CD4-positive, alpha-beta T cell treated with Interleukin-17A for 1 hour (primary cell): ENCODE results near the gene SUB1.
"Not testable (repeated sequence)": the region's sequence is repeated elsewhere in the genome, so short reads cannot be mapped to it uniquely, and the experiment has no call there.

Source experiments
- DNase-seq: peaks from one replicate; pipeline ENCODE4 v3.0.0-alpha.2; 2020

Gene SUB1

DNA sequence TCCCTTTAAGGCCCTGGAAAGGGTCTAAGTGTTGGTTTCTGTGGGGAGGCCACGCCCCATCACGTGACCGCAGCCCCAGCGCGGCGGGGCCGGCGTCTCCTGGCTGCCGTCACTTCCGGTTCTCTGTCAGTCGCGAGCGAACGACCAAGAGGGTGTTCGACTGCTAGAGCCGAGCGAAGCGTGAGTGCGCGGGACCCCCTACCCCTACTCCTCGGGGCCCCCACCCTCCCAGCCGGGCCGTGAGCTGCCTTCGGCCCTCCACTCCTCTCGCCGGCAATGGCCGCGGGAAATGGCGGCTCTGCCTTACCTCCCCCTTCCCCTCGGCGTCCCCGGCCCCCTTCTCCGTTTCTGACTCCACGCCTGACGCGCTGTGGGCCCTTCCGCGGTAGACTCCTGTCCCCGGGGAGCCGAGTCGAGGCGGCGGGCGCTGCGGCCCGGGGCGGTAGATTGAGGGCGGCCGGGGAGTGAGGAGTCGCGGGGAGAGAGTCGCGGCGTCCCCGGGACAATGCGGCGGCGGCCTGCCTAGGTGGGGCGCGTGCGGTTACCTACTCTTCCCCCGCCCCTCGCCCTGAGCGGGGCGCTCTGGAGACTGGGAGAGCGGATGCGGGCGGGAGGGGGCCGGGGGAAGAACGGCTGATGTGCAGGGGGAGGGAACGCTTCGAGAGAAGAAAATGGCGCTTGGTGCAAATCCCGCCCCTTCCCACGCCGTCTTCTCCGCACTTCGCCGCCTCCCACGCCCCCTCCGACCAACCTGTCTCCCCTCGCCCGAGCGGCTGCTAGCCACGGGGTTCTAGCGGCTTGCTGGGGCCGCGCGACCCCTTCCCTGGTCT lies at the start of gene SUB1:
Gene SUB1, plus strand, starts transcription at position 112 of the 830 bp plus-strand sequence. CDS start 2,956 bp downstream, outside the sequence.
- peak; percentile 94 for DNase-seq

DNA sequence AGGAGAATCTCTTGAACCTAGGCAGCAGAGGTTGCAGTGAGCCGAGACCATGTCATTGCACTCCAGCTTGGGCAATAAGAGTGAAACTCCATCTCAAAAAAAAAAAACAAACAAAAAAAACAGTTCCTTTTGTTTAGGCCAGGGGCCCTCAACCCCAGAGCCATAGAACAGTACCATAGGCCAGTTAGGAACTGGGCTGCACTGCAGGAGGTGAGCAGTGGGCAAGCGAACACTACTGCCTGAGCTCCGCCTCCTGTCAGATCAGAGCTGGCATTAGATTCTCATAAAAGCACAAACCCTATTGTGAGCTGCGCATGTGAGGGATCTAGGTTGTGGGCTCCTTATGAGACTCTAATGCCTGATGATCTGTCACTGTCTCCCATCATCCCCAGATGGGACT lies 49.1 kb upstream of the SUB1 start:
- no peak for DNase-seq

DNA sequence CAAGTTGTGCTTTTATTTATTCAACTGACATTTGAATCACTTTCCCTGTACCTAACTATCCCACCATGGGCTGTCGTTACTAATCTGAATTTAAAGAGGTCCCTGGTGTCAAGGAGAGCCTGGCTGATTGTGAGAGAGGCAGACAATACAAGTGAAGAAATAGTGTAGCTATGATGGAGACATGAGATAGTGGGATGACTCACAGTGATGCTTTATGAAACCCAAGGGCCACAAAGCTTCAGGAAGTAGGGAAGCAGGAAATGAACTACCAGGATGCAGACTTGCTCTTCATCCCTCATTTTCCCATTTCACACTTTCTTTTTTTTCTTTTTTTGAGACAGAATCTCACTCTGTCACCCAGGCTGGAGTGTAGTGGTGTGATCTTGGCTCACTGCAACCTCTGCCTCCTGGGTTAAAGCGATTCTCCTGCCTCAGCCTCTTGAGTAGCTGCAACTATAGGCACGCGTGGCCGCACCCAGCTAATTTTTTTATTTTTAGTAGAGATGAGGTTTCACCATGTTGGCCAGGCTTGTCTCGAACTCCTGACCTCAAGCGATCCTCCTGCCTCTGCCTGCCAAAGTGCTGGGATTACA lies 47.8 kb upstream of the SUB1 start:
- peak; percentile 35 for DNase-seq

DNA sequence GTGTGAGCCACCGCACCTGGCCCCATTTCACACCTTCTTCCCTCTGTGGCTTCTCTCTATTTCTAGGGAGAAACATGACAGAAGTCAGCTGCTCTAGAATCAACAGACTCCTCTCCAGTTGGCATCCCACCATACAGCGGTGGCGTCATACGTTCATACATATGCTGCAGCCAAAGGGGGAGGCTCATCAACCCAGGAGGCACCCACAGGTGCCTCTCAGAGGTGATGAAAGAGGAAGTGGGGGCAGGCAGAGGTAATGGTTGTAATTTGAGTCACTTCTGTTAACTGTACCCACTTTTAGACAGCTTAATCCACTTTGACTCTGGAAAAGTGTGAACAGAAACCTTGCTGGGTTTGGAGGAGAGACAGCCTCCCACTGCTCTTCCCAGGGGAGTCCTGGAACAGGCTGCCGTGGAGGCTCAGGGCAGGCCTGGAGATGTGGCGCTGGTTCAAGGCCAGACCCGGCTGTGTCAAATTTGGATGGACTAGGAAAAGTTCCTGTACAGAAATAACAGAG lies 47.3 kb upstream of the SUB1 start:
- DNase-seq: peak; percentile 57

DNA sequence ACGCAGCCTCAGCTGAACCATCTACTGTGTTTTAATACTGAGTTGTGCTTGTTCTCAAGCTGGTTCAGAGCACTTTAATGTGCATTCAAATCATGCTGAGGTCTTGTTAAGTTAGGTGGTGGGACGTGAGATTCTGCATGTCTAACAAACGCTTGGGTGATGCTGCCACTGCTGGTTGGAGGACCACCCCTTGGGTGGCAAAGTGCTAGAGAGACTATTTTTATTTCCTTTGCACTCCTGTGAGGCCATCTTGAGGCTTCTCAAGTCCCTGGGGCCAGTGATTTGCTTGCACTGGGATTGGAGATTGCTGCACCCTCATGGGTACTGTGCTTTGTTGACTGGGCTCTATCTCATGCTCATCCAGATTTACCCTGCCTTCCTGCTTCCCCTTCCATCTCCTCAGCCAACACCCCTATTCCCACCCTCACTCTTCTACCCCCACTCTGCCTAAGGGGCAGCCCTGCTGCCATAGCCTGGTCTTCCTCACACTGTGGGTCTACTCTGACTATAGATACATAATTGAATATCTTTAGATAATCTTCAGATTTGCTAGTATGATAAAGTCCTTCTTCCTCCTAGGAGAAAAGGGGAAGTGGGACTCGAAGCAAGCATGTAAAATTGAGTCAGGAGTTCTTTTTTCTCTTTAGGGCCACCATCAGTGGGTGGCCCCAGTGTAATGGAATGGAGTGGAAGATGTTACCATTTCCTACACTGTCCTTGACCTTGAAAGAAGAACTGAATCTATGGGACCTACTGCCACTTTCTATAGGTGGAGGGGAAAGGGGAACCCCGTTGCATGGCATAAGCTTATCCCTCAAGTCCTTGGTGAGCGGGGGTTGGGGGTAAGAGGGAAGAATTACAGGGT lies 45.1 kb upstream of the SUB1 start:
- no peak for DNase-seq

DNA sequence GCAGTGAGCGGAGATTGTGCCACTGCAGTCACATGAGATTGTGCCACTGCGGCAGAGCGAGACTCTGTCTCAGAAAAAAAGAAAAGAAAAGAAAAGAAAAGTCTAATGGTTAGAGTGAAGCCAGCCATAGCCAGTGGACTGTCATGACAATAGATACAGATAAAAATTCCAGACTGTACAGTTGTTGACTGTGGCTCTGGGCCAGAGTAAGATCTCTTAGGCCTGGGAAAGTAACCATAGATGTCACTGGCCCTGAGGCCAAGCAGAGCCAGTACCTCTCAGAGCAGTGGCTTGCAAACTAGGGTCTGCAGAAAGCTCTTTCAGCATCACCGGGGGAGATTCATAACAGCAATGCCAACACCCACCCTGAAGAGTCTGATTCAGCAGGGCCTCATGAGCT lies 44.1 kb upstream of the SUB1 start:
- DNase-seq: no peak

DNA sequence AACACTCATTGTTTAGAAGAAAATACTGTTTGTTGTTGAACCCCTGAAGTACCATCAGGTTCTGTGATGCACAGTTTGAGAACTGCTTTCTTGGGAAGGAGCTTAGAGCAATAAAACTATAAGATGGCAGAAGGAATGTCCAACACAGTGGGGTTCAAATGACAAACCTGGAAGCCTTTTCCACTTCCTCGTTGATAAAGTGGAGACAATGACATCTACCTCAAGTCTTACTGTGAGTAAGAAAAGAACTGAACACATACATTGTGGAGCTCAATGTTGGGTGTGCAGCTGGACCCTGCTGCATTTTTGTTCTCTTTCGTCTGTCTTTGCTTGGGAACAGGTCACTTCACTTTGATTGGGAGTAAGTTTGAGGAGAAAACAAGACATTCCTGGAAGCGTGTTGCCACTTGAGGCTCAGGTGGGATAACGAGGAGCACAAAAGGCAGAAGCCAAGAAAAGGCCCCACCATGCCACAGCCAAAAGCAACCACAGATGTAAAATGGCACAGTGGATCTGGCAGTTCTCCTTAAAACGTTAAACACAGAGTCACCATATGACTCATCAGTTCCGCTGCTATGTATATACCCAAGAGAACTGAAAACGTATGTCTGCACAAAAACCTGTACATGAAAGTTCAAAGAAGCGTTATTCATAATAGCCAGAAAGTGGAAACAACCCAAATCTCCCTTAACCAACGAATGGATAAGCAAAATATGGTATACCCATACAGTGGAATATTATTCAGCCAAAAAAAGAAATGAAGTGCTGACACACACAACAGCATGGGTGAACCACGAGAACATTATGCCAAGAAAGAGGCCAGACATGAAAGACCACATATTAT lies 42.9 kb upstream of the SUB1 start:
- DNase-seq: peak; percentile 35

DNA sequence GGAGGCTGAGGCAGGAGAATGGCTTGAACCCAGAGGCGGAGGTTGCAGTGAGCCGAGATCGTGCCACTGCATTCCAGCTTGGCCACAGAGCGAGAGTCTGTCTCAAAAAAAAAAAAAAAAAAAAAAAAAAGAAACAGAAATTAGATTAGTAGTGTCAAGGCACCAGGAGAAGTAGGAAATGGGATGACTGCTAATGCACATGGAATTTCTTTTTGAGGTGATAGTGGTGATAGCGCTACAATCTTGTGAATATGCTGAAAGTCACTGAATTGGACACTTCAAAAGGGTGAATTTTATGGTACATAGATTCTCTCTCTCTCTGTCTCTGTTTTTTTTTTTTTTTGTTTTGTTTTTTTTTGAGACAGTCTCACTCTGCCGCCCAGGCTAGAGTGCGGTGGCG lies 42.1 kb upstream of the SUB1 start:
- DNase-seq: no peak

DNA sequence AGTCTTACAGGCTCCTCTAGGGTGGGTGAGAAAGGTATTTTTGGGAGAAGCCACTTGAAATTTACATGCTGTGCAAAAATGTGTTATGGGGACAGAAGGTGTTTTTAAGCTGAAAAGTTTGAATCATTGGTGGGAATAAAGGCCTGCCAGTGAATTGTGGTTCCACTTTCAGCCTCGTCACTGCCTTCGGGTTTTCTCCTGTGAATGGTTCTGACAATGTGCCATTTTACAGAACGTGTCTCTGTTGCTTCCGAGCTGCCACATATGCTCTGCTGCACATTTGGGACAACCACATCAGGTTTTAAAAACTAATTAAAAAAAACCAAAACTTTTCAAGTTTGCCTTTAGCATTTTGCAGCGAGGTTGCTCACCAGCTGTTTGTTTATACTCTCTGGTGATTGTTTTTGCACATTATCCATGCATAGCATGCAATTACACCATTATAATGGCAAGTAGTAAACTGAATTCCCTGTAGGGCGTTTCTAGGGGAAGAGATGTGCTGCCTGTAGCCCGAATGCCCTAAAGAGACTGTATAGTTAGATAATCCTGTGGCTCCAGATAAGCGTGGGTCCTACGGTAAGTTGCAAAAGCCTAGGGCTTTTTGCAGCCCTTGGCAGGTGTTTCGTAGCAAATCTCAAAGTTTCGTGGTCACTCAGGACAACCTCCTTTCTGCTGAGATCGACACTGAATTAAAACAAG lies 40.1 kb upstream of the SUB1 start:
- no peak for DNase-seq

DNA sequence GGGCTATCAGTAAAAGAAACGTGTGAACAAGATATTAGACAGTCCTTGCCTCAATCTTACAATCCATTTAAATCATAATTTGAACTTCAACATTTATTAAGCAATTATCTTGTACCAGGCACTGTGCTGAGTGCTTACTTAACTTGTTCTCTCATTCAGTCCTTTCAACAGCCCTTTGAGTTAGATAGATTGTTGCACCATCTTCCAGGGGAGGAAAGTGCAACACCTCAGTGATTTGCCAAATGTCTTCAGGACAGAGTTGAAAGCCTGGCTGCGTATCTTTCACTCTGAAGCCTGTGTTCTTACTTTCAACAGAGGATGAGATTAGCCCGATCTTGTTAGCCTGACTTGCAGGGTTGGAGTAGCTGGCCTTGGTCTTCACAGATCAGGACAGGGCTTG lies 34.2 kb upstream of the SUB1 start:
- no peak for DNase-seq

DNA sequence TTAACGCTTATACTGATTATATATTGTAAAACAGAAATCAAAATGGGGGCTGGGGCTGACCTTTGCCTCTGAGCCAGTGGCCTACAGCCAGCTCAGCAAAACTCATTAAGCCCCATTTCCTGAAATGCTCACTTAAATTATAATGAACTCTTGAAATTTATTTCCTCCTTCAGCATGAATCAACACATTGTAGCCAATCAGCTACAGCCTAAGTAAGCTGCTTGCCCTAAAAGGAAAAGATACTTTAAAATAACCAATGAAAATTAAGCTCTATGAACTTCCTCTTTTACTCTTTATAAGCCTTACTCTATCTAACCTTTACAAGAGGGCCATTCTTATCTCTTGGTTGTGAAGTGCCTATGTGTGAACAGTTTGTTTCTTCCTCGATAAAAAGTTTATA lies 33.5 kb upstream of the SUB1 start:
- DNase-seq: no peak

DNA sequence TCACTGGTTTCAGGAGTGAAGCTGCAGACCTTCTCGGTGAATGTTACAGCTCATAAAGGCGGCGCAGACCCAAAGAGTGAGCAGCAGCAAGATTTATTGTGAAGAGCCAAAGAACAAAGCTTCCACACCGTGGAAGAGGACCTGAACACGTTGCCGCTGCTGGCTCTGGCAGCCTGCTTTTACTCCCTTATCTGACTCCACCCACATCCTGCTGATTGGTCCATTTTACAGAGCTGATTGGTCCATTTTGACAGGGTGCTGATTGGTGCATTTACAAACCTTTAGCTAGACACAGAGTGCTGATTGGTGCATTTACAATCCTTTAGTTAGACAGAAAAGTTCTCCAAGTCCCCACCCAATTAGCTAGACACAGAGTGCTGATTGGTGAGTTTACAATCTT lies 32.9 kb upstream of the SUB1 start:
- not testable (repeated sequence) for DNase-seq

DNA sequence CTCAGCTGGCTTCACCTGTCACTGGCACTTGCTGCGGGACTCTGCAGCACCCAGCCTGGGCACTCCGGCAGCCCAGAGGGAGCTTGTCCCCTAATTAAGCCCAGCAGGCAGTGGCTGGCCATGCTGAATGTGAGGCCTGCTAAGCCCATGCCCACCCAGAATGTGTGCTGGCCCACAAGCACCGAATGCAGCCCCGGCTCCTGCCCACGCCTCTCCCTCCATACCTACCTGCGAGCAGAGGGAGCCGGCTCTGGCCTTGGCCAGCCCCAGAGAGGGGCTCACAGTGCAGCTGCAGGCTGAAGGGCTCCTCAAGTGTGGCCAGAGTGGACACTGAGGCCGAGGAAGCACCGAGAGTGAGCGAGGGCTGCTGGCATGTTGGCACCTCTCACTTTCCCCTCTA lies 32.4 kb upstream of the SUB1 start:
- DNase-seq: no peak

DNA sequence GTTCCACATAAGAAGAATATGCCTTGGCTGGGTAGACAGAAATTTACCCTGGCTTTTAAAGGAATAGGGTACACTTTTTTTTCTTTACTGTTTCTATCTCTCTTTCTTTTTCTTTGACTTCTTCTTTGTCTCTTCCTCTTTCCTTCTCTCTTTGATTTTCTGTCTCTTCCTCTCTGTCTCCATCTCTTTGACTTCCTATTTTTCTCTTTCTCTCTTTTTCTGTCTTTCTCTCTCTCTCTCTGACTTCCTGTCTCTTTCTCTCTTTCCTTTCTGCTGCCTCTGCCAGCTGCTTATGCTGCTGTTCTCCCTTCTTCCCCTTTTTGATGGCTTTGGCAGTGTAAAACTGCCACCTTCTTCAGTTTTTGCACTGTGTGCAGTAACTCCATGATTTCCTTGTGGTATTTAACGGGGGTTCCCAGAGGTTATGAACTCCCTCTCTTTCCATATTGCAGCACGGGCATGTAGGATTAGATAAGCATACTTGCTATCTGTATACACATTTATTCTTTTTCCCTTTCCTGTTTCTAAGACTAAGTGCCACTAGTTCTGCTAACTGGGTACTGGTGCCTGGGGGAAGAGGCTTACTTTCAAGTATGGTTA lies 31.1 kb upstream of the SUB1 start:
- DNase-seq: not testable (repeated sequence)

DNA sequence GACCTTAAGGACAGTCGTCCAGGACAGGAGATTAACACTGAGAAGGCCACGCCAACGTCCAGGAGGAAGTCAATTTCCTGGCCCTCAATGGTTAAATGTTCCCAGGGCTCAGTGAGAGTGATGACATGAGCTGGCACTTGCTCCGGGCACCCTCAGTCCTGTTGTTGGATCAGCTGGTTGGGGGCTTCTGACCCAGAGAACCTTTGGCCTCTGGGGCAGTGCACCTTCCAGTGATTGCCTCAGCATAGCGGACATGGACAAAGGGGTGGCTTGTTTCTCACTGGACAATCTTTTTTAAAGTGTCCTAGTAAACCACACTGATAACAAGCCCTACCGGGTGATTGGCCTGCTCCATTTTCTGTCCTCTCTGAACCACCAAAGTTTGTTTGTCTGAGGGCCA lies 28.8 kb upstream of the SUB1 start:
- DNase-seq: not testable (repeated sequence)

DNA sequence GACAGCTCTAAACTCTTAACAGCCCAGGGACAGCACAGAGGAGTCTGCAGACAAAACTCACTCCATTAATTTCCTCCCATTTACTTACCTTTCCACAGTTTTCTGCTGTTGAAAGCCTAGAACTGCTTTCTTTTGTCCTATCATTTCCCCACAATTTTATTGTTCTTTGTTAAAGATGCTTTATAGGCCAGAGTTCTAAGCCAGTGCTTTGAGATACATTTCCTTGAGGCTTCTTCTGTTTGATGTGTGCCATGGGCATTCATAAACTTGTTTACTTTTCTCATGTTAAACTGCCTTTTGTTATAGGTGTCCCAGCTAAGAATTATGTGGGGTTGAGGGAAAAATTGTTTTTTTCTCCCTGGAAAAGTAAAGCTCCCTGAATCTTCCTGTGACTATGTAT lies 25.9 kb upstream of the SUB1 start:
- DNase-seq: no peak

DNA sequence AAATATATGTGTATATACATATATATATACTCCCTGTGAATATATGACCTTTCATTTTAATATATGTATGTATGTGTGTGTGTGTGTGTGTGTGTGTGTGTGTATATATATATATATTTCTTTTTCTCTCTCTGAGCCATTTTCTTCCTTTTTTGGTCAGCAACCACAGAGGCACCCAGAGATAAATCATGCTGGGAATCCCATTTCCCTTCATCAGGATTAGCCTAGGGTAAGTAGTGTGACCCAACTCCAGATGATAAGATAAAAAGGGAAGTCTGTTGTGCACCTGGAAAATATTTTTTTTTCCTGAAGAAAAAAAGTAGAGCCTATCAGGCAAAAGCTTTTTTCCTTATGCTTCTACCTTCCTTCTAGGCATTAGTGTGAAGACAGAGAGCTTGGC lies 25.4 kb upstream of the SUB1 start:
- no peak for DNase-seq

DNA sequence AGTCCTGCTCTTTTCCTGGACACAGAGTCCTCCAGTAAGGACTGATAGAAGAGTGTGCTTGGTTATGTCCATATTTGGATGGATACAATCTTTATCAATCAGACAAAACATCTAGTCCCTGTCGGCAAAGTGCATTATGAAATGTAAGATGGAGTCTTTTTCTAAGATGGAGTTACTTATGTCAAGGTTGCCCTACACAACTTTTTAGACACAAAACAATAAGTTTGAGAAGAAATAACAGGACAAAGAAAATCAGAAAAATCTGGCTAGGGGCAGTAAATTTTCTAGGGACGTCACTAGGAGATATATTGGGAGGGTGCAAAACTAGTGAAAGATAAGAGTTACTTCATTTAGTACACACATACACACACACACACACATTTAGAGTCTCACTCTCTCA lies 23.3 kb upstream of the SUB1 start:
- DNase-seq: no peak

DNA sequence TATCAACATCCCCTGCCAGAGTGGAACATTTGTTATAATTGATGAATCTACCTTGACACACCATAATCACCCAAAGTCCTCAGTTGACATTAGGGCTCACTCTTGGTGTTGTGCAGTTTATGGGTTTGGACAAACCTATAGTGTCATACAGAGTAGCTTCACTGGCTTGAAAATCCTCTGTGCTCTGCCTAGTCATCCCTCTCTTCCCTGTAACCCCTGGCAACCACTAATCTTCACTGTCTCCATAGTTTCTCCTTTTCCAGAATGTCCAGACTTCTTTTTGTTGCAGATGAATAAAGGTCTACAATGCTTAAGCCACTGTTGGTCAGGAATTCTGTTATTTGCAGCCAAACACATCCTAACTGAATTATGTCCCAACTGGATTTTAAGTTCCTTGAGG lies 22.5 kb upstream of the SUB1 start:
- DNase-seq: no peak

DNA sequence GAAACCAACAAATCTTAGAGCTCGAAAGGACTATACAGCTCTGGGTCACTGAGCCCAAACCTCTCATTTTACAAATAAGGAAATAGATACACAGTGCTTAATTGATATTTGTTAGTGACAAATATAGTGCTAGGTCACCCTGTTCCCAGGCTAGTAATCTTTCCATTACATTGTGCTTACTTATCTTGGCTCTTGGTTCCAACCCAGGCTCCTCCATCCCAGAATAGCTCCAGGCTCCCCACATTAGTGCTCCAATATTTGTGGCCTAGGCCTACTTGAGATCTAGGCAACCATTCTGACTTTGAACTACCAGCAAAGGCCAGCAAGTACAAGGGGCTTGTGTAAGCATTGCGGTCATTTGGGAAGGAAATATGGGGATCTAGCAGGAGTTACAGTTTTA lies 21.7 kb upstream of the SUB1 start:
- no peak for DNase-seq

DNA sequence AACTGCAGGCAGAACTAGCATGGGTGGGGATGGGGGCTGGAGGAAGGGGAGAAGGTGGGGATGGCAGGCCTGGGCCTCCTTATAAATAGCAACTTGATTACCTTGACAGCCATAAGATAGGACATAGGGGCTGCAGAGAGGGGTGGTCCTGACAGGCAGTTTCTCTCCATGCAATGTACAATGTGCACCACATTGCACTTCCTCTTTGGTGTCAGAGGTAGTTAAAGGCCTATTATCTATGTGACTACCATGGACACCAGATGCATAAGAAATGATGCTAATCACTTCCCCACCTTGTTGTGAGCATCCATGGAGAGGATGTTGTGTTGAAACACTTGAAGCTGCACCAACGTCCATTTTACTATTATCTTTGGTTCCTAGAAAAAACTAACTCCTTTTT lies 20.2 kb upstream of the SUB1 start:
- DNase-seq: no peak
